GM12801 (cell line): ENCODE data around the gene DYSF.

ENCODE experiments used
- TF ChIP-seq, protein P1 (sequence below): IDR thresholded peaks from one replicate; pipeline ENCODE4 v1.5.1; 2011; ENCODE audit warnings: control low read depth; ENCODE audit not compliant: insufficient read length; ENCODE audit errors: extremely low read depth

The DYSF gene

GRCh38 chr2:71598526-71598925 lies 145.2 kb downstream of the DYSF start:
- TF ChIP-seq, protein P1, sequence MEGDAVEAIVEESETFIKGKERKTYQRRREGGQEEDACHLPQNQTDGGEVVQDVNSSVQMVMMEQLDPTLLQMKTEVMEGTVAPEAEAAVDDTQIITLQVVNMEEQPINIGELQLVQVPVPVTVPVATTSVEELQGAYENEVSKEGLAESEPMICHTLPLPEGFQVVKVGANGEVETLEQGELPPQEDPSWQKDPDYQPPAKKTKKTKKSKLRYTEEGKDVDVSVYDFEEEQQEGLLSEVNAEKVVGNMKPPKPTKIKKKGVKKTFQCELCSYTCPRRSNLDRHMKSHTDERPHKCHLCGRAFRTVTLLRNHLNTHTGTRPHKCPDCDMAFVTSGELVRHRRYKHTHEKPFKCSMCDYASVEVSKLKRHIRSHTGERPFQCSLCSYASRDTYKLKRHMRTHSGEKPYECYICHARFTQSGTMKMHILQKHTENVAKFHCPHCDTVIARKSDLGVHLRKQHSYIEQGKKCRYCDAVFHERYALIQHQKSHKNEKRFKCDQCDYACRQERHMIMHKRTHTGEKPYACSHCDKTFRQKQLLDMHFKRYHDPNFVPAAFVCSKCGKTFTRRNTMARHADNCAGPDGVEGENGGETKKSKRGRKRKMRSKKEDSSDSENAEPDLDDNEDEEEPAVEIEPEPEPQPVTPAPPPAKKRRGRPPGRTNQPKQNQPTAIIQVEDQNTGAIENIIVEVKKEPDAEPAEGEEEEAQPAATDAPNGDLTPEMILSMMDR: no peak

DNA sequence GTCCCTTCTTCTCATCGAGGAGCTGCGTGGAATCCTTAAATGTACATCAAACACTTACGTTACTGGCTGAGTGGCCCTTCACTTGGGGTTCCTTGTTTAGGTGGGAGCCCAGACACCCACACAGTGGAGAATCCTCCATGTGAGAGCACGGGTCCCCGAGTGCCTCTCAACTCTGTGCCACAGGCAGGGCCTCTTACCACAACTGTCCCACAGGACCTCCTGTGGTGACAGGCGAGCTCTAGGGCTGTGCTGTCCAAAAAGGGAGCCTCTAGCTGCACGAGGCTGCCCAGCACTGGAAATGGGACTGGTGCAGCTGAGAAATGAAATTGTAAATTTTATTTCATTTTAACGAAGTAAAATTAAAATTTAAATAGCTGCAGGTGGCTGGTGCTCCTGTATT lies 145.7 kb downstream of the DYSF start:
- TF ChIP-seq, protein P1: no peak

- TF ChIP-seq, protein P1: no peak
Observed at GRCh38 chr2:71599646-71600236, 146.4 kb downstream of the DYSF start.

- TF ChIP-seq, protein P1: no peak
Observed at GRCh38 chr2:71600555-71600954, 147.2 kb downstream of the DYSF start.

DNA sequence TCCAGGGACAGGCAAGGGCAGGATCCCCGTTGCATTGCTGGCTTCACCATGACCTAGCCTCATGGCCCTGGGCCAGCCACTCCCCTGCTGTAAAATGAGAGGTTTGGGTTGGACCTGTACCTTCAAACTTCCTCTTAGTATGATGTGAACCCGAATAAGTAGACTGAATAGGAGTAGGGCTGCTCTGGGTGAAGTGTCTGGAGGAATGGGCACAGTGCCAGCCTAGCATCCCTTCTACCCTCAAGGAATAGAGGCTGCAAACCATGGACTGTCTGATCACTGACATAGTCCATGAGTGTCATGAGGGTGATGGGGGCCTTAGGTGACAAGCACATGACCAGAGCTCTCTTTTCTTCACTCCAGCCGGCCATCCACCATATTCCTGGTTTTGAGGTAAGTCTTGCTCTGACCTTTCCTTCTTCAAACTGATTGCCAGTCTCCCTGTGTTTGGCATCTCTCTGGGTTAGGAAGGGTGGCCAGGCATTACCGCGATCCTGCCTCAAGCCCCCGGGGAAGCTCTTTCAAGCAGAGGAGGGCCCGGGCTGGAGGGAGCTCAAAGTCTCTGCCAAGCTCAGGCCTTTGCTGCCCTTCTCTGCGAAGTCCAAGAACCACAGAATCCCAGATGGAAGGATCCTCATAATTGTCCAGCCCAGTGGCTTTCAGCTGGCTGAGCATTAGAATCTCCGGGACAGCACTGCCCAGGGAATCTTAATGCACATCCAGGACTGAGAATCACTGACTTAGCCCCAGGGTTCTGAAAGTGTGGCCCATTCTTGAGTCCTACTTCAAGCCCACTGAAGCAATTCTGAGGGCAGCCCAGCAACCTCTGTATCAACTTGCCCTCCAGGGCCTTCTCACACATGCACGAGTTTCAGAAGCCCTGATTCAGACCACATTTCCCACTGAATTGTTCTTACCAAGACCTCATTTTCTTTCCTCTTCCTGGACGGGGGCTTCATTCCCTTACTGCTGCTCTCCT lies 148.1 kb downstream of the DYSF start:
- TF ChIP-seq, protein P1: no peak

GRCh38 chr2:71602115-71602495 lies 148.7 kb downstream of the DYSF start:
- TF ChIP-seq, protein P1: no peak

- TF ChIP-seq, protein P1: no peak
Observed at GRCh38 chr2:71602581-71602980, 149.2 kb downstream of the DYSF start.
